RWPE2 (cell line): ENCODE data around the gene NCOA3.
"Not testable (repeated sequence)": the region's sequence is repeated elsewhere in the genome, so short reads cannot be mapped to it uniquely, and the experiment has no call there.

Experiments
- ATAC-seq: fragments of 200-7000 bp; cut with Tn5 transposase; 3 replicates; pipeline ENCODE4 v1.9.1; 2021; ENCODE audit warnings: low read depth
- DNase-seq: peaks from one replicate; pipeline ENCODE4 v3.0.0-alpha.2; 2020; ENCODE audit warnings: low spot score
- H3K27ac ChIP-seq: fragments of 450-650 bp; 2 replicates; pipeline ENCODE4 v1.5.1; 2017; ENCODE audit warnings: mild to moderate bottlenecking; ENCODE audit not compliant: poor library complexity, severe bottlenecking
- H3K27me3 ChIP-seq: fragments of 250-450 bp; sonication (Bioruptor Pico); 2 replicates; pipeline ENCODE4 v1.5.1; 2021; ENCODE audit warnings: mild to moderate bottlenecking, moderate library complexity; ENCODE audit not compliant: insufficient read depth, poor library complexity, severe bottlenecking
- H3K36me3 ChIP-seq: fragments of 250-450 bp; sonication (Bioruptor Pico); 2 replicates; pipeline ENCODE4 v1.5.1; 2020; ENCODE audit warnings: low read depth, mild to moderate bottlenecking, moderate library complexity
- H3K4me1 ChIP-seq: fragments of 250-450 bp; sonication (Bioruptor Pico); 2 replicates; pipeline ENCODE4 v1.5.1; 2021; ENCODE audit warnings: mild to moderate bottlenecking, moderate library complexity; ENCODE audit not compliant: insufficient read depth, poor library complexity, severe bottlenecking
- H3K4me3 ChIP-seq: fragments of 250-450 bp; sonication (Bioruptor Pico); 2 replicates; pipeline ENCODE4 v1.5.1; 2021; ENCODE audit warnings: mild to moderate bottlenecking, moderate library complexity; ENCODE audit not compliant: severe bottlenecking
- H3K9me3 ChIP-seq: fragments of 250-450 bp; sonication (Bioruptor Pico); 2 replicates; pipeline ENCODE4 v1.5.1; 2021; ENCODE audit warnings: mild to moderate bottlenecking, moderate library complexity; ENCODE audit not compliant: severe bottlenecking
- CTCF ChIP-seq: fragments of 450-650 bp; IDR thresholded peaks from one replicate; pipeline ENCODE4 v1.5.1; 2017; ENCODE audit warnings: mild to moderate bottlenecking, moderate library complexity; ENCODE audit not compliant: poor library complexity, severe bottlenecking

Gene NCOA3

DNA sequence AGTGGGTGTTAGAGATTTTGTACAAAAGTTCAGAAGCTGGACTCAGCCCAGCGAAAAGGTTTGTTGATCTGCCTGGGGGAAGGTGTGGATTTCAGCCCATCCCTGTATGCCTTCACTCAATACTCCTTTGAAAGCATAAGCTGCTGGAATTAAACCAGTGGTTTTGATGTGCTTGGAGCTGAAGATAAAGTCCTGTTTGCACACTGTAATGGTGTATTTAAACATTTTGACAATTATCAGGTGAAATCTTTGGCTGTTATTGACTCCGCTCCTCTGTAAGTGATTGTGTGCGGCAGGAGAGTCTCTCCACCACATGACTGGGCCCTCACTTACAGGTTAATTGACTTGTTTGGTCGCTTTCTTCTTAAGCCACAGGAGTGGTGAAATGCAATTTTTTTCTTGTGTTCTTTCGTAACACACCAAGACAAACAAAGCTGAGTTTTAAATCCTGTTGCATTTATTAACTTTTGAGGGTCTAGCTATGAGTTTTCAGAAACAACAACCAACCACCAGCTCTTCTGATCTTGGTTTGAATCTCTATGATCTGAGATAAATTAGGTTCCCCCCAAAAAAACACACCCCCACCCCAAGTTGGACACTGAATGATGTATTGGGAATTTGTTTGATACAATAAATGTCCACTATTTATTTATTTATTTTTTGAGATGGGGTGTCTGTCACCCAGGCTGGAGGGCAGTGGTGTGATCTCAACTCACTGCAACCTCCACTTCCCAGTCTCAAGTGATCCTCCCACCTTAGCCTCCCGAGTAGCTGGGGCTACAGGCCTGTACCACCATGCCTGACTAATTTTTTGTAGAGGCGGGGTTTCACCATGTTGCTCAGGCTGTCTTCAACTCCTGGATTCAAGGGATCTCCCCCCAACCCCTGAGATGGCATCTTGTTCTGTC lies 46.3 kb upstream of the NCOA3 start:
- ATAC-seq: no peak
- no peak for TF ChIP-seq CTCF
- H3K4me1 ChIP-seq: peaks cover 39% of the 10 kb centered on the region

GRCh38 chr20:47456041-47456537 lies 45.6 kb upstream of the NCOA3 start:
- ATAC-seq: no peak
- Histone ChIP-seq H3K4me3 (no peak overlapping the region), H3K27ac (peak overlapping the region; percentile 76), H3K36me3 (no peaks in the 10 kb centered on the region), H3K27me3 (no peaks in the 10 kb centered on the region), H3K4me1 (peaks cover 37% of the 10 kb centered on the region), H3K9me3 (peaks cover 5% of the 10 kb centered on the region)
- no peak for DNase-seq
- TF ChIP-seq CTCF: no peak

More for the DNA sequence above, 46.3 kb upstream of the NCOA3 start:
- no peak for DNase-seq
- H3K27ac ChIP-seq: peak overlapping the region; percentile 76
- H3K27me3 ChIP-seq: no peaks in the 10 kb centered on the region
- H3K36me3 ChIP-seq: no peaks in the 10 kb centered on the region
- H3K9me3 ChIP-seq: peaks cover 5% of the 10 kb centered on the region
- H3K4me3 ChIP-seq: no peak overlapping the region

- TF ChIP-seq CTCF: no peak
- DNase-seq: no peak
- no peaks in the 10 kb centered on the region for H3K27me3 ChIP-seq
These were observed 44.5 kb upstream of the NCOA3 start for GRCh38 chr20:47456952-47457724.

GRCh38 chr20:47458280-47459050 lies 43.2 kb upstream of the NCOA3 start:
- H3K9me3 ChIP-seq, H3K27me3 ChIP-seq, ATAC-seq, H3K4me3 ChIP-seq, H3K36me3 ChIP-seq, DNase-seq: not testable (repeated sequence)
- peak overlapping the region; percentile 76 for H3K27ac ChIP-seq
- peaks cover 29% of the 10 kb centered on the region for H3K4me1 ChIP-seq

More at GRCh38 chr20:47456952-47457724, 44.5 kb upstream of the NCOA3 start:
- Histone ChIP-seq H3K9me3 (peaks cover 5% of the 10 kb centered on the region), H3K4me1 (peaks cover 37% of the 10 kb centered on the region), H3K27ac (peak overlapping the region; percentile 76), H3K36me3 (no peaks in the 10 kb centered on the region), H3K4me3 (no peak overlapping the region)
- ATAC-seq: peak; percentile 41
